ENCODE measurements around the gene LMX1B. TPM values are rescaled to one million over a fixed set of nuclear protein-coding genes. Genes with fewer than 3 reads are reported as not detected.

Gene LMX1B
- polyA plus RNA-seq, 1 of the 3 experiments (the other 2 are of a cell fraction) = not detected

- H3K4me3 ChIP-seq (ENCODE audit: low read depth in 2 of 2, low read length in 1 of 2) = no peak overlapping the region
- ChIA-PET CTCF (interaction anchor here (1.1 to 7.3 kb wide), 4 partner anchors 9 to 23 kb away, joined by 4 to 45 read pairs (median 7); no protein-coding TSS in a partner anchor), POLR2A (no interaction called here)
- TF ChIP-seq NFIC (IDR thresholded peaks at IDR 0.05; ENCODE audit: borderline replicate concordance) (0 out of 2 replicates have a peak, but pooled peaks have one; percentile 26), GATA2 (CRISPR knock-in tag; IDR thresholded peaks at IDR 0.05) (no peak)
- H3K9ac ChIP-seq = no peak overlapping the region
- no peaks in the 10 kb centered on the region for H3K36me3 ChIP-seq (replicated peaks in 1 of 2; ENCODE audit: control insufficient read depth in 1 of 2, insufficient read depth in 2 of 2, low read length in 1 of 2)
- WGBS (ENCODE audit: low lambda C conversion rate) = 44% methylated on average over 7 of the region's 7 CpGs
- no peaks in the 10 kb centered on the region for H3F3A ChIP-seq (replicated peaks; ENCODE audit: insufficient read depth)
- H3K79me2 ChIP-seq (ENCODE audit: insufficient read depth) = no peaks in the 10 kb centered on the region
- no peaks in the 10 kb centered on the region for H3K4me1 ChIP-seq (ENCODE audit: control insufficient read depth in 1 of 2, insufficient read depth in 2 of 2, low read depth in 1 of 2, low read length in 1 of 2)
- H3K27ac ChIP-seq (ENCODE audit: low read depth in 2 of 2, low read length in 1 of 2) = no peak overlapping the region
- H3K27me3 ChIP-seq (ENCODE audit: insufficient read depth) = peaks cover 56% of the 10 kb centered on the region
- H3K4me2 ChIP-seq = no peak overlapping the region
- no peak for DNase-seq
- H3K9me2 ChIP-seq = no peaks in the 10 kb centered on the region
- no peaks in the 10 kb centered on the region for H4K20me1 ChIP-seq (ENCODE audit: insufficient read depth)
- H3K9me3 ChIP-seq = no peaks in the 10 kb centered on the region
- no peak overlapping the region for H2AFZ ChIP-seq (ENCODE audit: low read depth)
These were observed 67.6 kb downstream of the LMX1B start for GRCh38 chr9:126681336-126681735.

GRCh38 chr9:126682113-126682810 is 68.5 kb downstream of the LMX1B start:
- DNase-seq = no peak
- Histone ChIP-seq H2AFZ (ENCODE audit: low read depth) (no peak overlapping the region), H3K9me2 (no peaks in the 10 kb centered on the region), H3K9me3 (no peaks in the 10 kb centered on the region), H3K9ac (no peak overlapping the region), H3K27me3 (ENCODE audit: insufficient read depth) (peaks cover 56% of the 10 kb centered on the region), H3K79me2 (ENCODE audit: insufficient read depth) (no peaks in the 10 kb centered on the region), H3F3A (replicated peaks; ENCODE audit: insufficient read depth) (no peaks in the 10 kb centered on the region), H3K36me3 (replicated peaks in 1 of 2; ENCODE audit: control insufficient read depth in 1 of 2, insufficient read depth in 2 of 2, low read length in 1 of 2) (no peaks in the 10 kb centered on the region), H3K4me3 (ENCODE audit: low read depth in 2 of 2, low read length in 1 of 2) (no peak overlapping the region), H3K27ac (ENCODE audit: low read depth in 2 of 2, low read length in 1 of 2) (no peak overlapping the region), H4K20me1 (ENCODE audit: insufficient read depth) (no peaks in the 10 kb centered on the region), H3K4me1 (ENCODE audit: control insufficient read depth in 1 of 2, insufficient read depth in 2 of 2, low read depth in 1 of 2, low read length in 1 of 2) (no peaks in the 10 kb centered on the region), H3K4me2 (no peak overlapping the region)
- POLR2A ChIA-PET = no interaction called here
- CTCF ChIA-PET = interaction anchor here (1.3 to 7.3 kb wide), 5 partner anchors 8 to 100 kb away, joined by 3 to 45 read pairs (median 4); no protein-coding TSS in a partner anchor
- 67% methylated on average over 24 of the region's 24 CpGs for WGBS (ENCODE audit: low lambda C conversion rate)
- TF ChIP-seq RCOR1 (IDR thresholded peaks at IDR 0.05; ENCODE audit: low read length) (no peak), FOSL2 (IDR thresholded peaks at IDR 0.05; ENCODE audit: borderline replicate concordance, low read depth) (no peak), USF2 (IDR thresholded peaks at IDR 0.05; ENCODE audit: borderline replicate concordance, low read depth, low read length) (no peak), YY1 (IDR thresholded peaks at IDR 0.05; ENCODE audit: low read depth) (no peak), CHD2 (IDR thresholded peaks at IDR 0.05; ENCODE audit: low read length, partially characterized antibody) (no peak), SIN3A (IDR thresholded peaks at IDR 0.05; ENCODE audit: borderline replicate concordance, low read depth, low read length) (no peak), JUND (IDR thresholded peaks at IDR 0.05) (no peak), RFX5 (IDR thresholded peaks at IDR 0.05; ENCODE audit: low read length) (no peak), EP300 (IDR thresholded peaks at IDR 0.05; ENCODE audit: borderline replicate concordance in 1 of 2, low read depth in 1 of 2, low read length in 1 of 2) (no peak), TEAD4 (IDR thresholded peaks at IDR 0.05; ENCODE audit: borderline replicate concordance, insufficient read depth) (no peak), PBX3 (IDR thresholded peaks at IDR 0.05) (no peak), ZBTB33 (IDR thresholded peaks at IDR 0.05; ENCODE audit: borderline replicate concordance, low read depth) (no peak), GATA2 (CRISPR knock-in tag; IDR thresholded peaks at IDR 0.05) (no peak), EZH2phosphoT487 (IDR thresholded peaks at IDR 0.05; ENCODE audit: borderline replicate concordance, low read depth) (no peak), RXRA (IDR thresholded peaks at IDR 0.05; ENCODE audit: borderline replicate concordance, low read depth) (no peak), RAD21 (IDR thresholded peaks at IDR 0.05; ENCODE audit: low read length) (no peak), GABPA (IDR thresholded peaks at IDR 0.05; ENCODE audit: low read depth) (no peak), ELF1 (IDR thresholded peaks at IDR 0.05) (no peak), NRF1 (IDR thresholded peaks at IDR 0.05; ENCODE audit: low read depth, low read length) (no peak), REST (IDR thresholded peaks at IDR 0.05; ENCODE audit: low read depth, low read length) (no peak)

Measured in SK-N-SH (cell line).